ENCODE measurements around the gene SF3A1. TPM values are rescaled to one million over a fixed set of nuclear protein-coding genes. Genes with fewer than 3 reads are reported as not detected.
A peak's percentile ranks its signal among the peaks of the same experiment; 100 is the strongest.

The SF3A1 gene
- total and polyA plus RNA-seq, 4 donors, result 19.6 to 41.6 (median 23.9) TPM

- no peak for DNase-seq (ENCODE audit: low spot score)
- Histone ChIP-seq H3K27ac (ENCODE audit: low read depth in 1 of 2, low read length in 2 of 2) (peak overlapping the region; percentile 58 to 71), H3K27me3 (ENCODE audit: control insufficient read depth in 4 of 4, insufficient read depth in 4 of 4, low read length in 3 of 4) (no peaks in the 10 kb centered on the region), H3K9ac (ENCODE audit: low read depth in 1 of 2, low read length in 2 of 2) (no peak overlapping the region), H3K4me1 (ENCODE audit: control insufficient read depth in 4 of 4, insufficient read depth in 4 of 4, low read length in 3 of 4) (peaks cover 24 to 55% (median 29%) of the 10 kb centered on the region in 4 donors), H3K4me3 (ENCODE audit: low read depth in 1 of 3, low read length in 3 of 3) (no peak overlapping the region), H3K9me3 (ENCODE audit: control insufficient read depth in 4 of 4, low read length in 3 of 4) (no peaks in the 10 kb centered on the region), H3K36me3 (ENCODE audit: control insufficient read depth in 4 of 4, insufficient read depth in 3 of 4, low read depth in 1 of 4, low read length in 3 of 4) (peaks cover 0 to 2% (median 0%) of the 10 kb centered on the region in 4 donors)
- TF ChIP-seq NR2F2 (IDR thresholded peaks at IDR 0.05), result no peak
- no peak for TF ChIP-seq REST (IDR thresholded peaks at IDR 0.05)
- TF ChIP-seq RAD21 (IDR thresholded peaks at IDR 0.05), result no peak
- TF ChIP-seq FOXA2 (IDR thresholded peaks at IDR 0.05), result no peak
- TF ChIP-seq, protein P1, sequence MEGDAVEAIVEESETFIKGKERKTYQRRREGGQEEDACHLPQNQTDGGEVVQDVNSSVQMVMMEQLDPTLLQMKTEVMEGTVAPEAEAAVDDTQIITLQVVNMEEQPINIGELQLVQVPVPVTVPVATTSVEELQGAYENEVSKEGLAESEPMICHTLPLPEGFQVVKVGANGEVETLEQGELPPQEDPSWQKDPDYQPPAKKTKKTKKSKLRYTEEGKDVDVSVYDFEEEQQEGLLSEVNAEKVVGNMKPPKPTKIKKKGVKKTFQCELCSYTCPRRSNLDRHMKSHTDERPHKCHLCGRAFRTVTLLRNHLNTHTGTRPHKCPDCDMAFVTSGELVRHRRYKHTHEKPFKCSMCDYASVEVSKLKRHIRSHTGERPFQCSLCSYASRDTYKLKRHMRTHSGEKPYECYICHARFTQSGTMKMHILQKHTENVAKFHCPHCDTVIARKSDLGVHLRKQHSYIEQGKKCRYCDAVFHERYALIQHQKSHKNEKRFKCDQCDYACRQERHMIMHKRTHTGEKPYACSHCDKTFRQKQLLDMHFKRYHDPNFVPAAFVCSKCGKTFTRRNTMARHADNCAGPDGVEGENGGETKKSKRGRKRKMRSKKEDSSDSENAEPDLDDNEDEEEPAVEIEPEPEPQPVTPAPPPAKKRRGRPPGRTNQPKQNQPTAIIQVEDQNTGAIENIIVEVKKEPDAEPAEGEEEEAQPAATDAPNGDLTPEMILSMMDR (IDR thresholded peaks at IDR 0.05; ENCODE audit: low read depth, low read length, missing input control), result no peak
- TF ChIP-seq FOXA1 (IDR thresholded peaks at IDR 0.05), result no peak
- no peak for TF ChIP-seq EGR1 (IDR thresholded peaks at IDR 0.05; ENCODE audit: low read depth in 2 of 2)
- no peak for TF ChIP-seq RXRA (IDR thresholded peaks at IDR 0.05)
- no peak for TF ChIP-seq ATF3 (IDR thresholded peaks at IDR 0.05)
- TF ChIP-seq, protein P2, sequence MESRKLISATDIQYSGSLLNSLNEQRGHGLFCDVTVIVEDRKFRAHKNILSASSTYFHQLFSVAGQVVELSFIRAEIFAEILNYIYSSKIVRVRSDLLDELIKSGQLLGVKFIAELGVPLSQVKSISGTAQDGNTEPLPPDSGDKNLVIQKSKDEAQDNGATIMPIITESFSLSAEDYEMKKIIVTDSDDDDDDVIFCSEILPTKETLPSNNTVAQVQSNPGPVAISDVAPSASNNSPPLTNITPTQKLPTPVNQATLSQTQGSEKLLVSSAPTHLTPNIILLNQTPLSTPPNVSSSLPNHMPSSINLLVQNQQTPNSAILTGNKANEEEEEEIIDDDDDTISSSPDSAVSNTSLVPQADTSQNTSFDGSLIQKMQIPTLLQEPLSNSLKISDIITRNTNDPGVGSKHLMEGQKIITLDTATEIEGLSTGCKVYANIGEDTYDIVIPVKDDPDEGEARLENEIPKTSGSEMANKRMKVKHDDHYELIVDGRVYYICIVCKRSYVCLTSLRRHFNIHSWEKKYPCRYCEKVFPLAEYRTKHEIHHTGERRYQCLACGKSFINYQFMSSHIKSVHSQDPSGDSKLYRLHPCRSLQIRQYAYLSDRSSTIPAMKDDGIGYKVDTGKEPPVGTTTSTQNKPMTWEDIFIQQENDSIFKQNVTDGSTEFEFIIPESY (IDR thresholded peaks at IDR 0.05), result no peak
- no peak for TF ChIP-seq SP1 (IDR thresholded peaks at IDR 0.05)
- no peak for TF ChIP-seq JUND (IDR thresholded peaks at IDR 0.05)
- no peak for TF ChIP-seq HNF4A (conservative IDR thresholded peaks at IDR 0.05)
- TF ChIP-seq HNF4G (IDR thresholded peaks at IDR 0.05), result no peak
- no peak for TF ChIP-seq TAF1 (conservative IDR thresholded peaks at IDR 0.05)
- no peak for TF ChIP-seq YY1 (IDR thresholded peaks at IDR 0.05)
- TF ChIP-seq, protein P3, sequence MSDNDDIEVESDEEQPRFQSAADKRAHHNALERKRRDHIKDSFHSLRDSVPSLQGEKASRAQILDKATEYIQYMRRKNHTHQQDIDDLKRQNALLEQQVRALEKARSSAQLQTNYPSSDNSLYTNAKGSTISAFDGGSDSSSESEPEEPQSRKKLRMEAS (IDR thresholded peaks at IDR 0.05), result no peak
- 88% methylated on average over 6 of the region's 6 CpGs for WGBS
These were observed 44.6 kb downstream of the SF3A1 start for GRCh38 chr22:30312053-30312452.

All from liver (tissue), 9 donors.